Measurements from ENCODE around the gene PNPLA7. TPM values are rescaled to one million over a fixed set of nuclear protein-coding genes. Genes with fewer than 3 reads are reported as not detected.

The PNPLA7 gene
- total RNA-seq, 4 donors from 2014 or later = 10.1 to 23.6 (median 11.6) TPM

- H3K4me1 ChIP-seq = peaks cover 21 to 43% of the 10 kb centered on the region in 2 donors
- H3K4me3 ChIP-seq (replicated peaks in 1 of 3) = no peak overlapping the region
- no peaks in the 10 kb centered on the region for H3K27me3 ChIP-seq
- no peaks in the 10 kb centered on the region for H3K36me3 ChIP-seq
- no peak for DNase-seq
- no peak overlapping the region for H3K27ac ChIP-seq
- intact Hi-C loops (cut with DNase I) = no loop called here
- WGBS, 2 donors = 93 to 100% methylated on average over 5 to 14 of the region's 18 CpGs
- TF ChIP-seq CTCF (IDR thresholded peaks at IDR 0.05) (no peak), POLR2A (IDR thresholded peaks at IDR 0.05) (no peak)
- no peaks in the 10 kb centered on the region for H3K9me3 ChIP-seq
Observed at GRCh38 chr9:137455359-137455991, 94.7 kb downstream of the PNPLA7 start.

- Histone ChIP-seq H3K27me3 (no peaks in the 10 kb centered on the region), H3K36me3 (no peaks in the 10 kb centered on the region), H3K9me3 (no peaks in the 10 kb centered on the region), H3K4me1 (peaks cover 20 to 40% of the 10 kb centered on the region in 2 donors), H3K27ac (no peak overlapping the region), H3K4me3 (replicated peaks in 1 of 3) (peak overlapping the region in 1 of 3 donors; percentile 4)
- intact Hi-C loops (cut with DNase I) = no loop called here
- 69 to 71% methylated on average over 20 to 25 of the region's 30 CpGs for WGBS, 2 donors
- DNase-seq = no peak
- TF ChIP-seq POLR2A (IDR thresholded peaks at IDR 0.05) (no peak), CTCF (IDR thresholded peaks at IDR 0.05) (no peak)
Observed at GRCh38 chr9:137454597-137455358, 95.4 kb downstream of the PNPLA7 start.

- no peak overlapping the region for H3K27ac ChIP-seq
- peak overlapping the region in 1 of 3 donors; percentile 4 for H3K4me3 ChIP-seq (replicated peaks in 1 of 3)
- no peaks in the 10 kb centered on the region for H3K9me3 ChIP-seq
- no peaks in the 10 kb centered on the region for H3K27me3 ChIP-seq
- intact Hi-C loops (cut with DNase I) = no loop called here
- DNase-seq = peak; percentile 36 to 56
- WGBS, 2 donors = 4 to 15% methylated on average over 4 to 13 of the region's 24 CpGs
- TF ChIP-seq CTCF (IDR thresholded peaks at IDR 0.05) (no peak), POLR2A (IDR thresholded peaks at IDR 0.05) (no peak)
- peaks cover 16 to 35% of the 10 kb centered on the region in 2 donors for H3K4me1 ChIP-seq
- H3K36me3 ChIP-seq = no peaks in the 10 kb centered on the region
Observed at GRCh38 chr9:137454145-137454596, 96.0 kb downstream of the PNPLA7 start.

- intact Hi-C loops (cut with DNase I) = no loop called here
- no peaks in the 10 kb centered on the region for H3K27me3 ChIP-seq
- H3K9me3 ChIP-seq = no peaks in the 10 kb centered on the region
- no peak overlapping the region for H3K4me3 ChIP-seq (replicated peaks in 1 of 3)
- H3K27ac ChIP-seq = no peak overlapping the region
- DNase-seq = peak; percentile 61
- H3K4me1 ChIP-seq = peaks cover 16 to 34% of the 10 kb centered on the region in 2 donors
- 3 to 4% methylated on average over 4 to 6 of the region's 25 CpGs for WGBS, 2 donors
- H3K36me3 ChIP-seq = no peaks in the 10 kb centered on the region
- no peak for TF ChIP-seq POLR2A (IDR thresholded peaks at IDR 0.05)
- TF ChIP-seq CTCF (IDR thresholded peaks at IDR 0.05) = no peak
Observed at GRCh38 chr9:137453643-137454081, 96.5 kb downstream of the PNPLA7 start.

Data from thyroid gland (tissue), 4 donors.